Duodenal mucosa (tissue), 2 donors: ENCODE results near the gene BCL3.

Experiments used
- H3K27ac ChIP-seq: one replicate; pipeline ENCODE4 v1.7.0; 2013; ENCODE audit warnings: low read depth, low read length
- H3K27me3 ChIP-seq, 2 donors: one replicate each; pipeline ENCODE4 v1.7.0; 2013; ENCODE audit warnings: low read length in 2 of 2, control low read depth in 1 of 2; ENCODE audit not compliant: insufficient read depth in 2 of 2, control insufficient read depth in 1 of 2
- H3K36me3 ChIP-seq, 2 donors: one replicate each; pipeline ENCODE4 v1.7.0; 2013; ENCODE audit warnings: low read length in 2 of 2, control low read depth in 1 of 2; ENCODE audit not compliant: insufficient read depth in 2 of 2, control insufficient read depth in 1 of 2
- H3K4me1 ChIP-seq, 2 donors: one replicate each; pipeline ENCODE4 v1.7.0; 2013; ENCODE audit warnings: low read length in 2 of 2, control low read depth in 1 of 2; ENCODE audit not compliant: insufficient read depth in 2 of 2, control insufficient read depth in 1 of 2
- H3K4me3 ChIP-seq, 2 donors: one replicate each; pipeline ENCODE4 v1.7.0; 2013; ENCODE audit warnings: low read length in 2 of 2, low read depth in 1 of 2
- H3K9ac ChIP-seq, 2 donors: one replicate each; pipeline ENCODE4 v1.7.0; 2013; ENCODE audit warnings: low read length in 2 of 2, low read depth in 1 of 2
- H3K9me3 ChIP-seq, 2 donors: one replicate each; pipeline ENCODE4 v1.7.0; 2013; ENCODE audit warnings: low read length in 2 of 2, control low read depth in 1 of 2; ENCODE audit not compliant: control insufficient read depth in 1 of 2

The BCL3 gene

GRCh38 chr19:44783545-44783944 lies 35.0 kb downstream of the BCL3 start:
- no peaks in the 10 kb centered on the region for H3K27me3 ChIP-seq
- no peak overlapping the region for H3K27ac ChIP-seq
- H3K36me3 ChIP-seq, result peaks cover 0 to 37% of the 10 kb centered on the region in 2 donors
- H3K9me3 ChIP-seq, result no peaks in the 10 kb centered on the region
- H3K4me1 ChIP-seq, result peaks cover 6 to 20% of the 10 kb centered on the region in 2 donors
- no peak overlapping the region for H3K9ac ChIP-seq
- H3K4me3 ChIP-seq, result no peak overlapping the region

GRCh38 chr19:44785271-44785670 lies 36.8 kb downstream of the BCL3 start:
- Histone ChIP-seq H3K36me3 (peaks cover 0 to 49% of the 10 kb centered on the region in 2 donors), H3K4me3 (no peak overlapping the region), H3K9me3 (no peaks in the 10 kb centered on the region), H3K9ac (no peak overlapping the region), H3K27ac (no peak overlapping the region), H3K4me1 (peaks cover 6 to 8% of the 10 kb centered on the region in 2 donors), H3K27me3 (no peaks in the 10 kb centered on the region)

GRCh38 chr19:44785993-44786392 lies 37.5 kb downstream of the BCL3 start:
- no peaks in the 10 kb centered on the region for H3K27me3 ChIP-seq
- H3K4me1 ChIP-seq, result peaks cover 2 to 3% of the 10 kb centered on the region in 2 donors
- H3K4me3 ChIP-seq, result no peak overlapping the region
- no peak overlapping the region for H3K9ac ChIP-seq
- peaks cover 0 to 45% of the 10 kb centered on the region in 2 donors for H3K36me3 ChIP-seq
- H3K9me3 ChIP-seq, result no peaks in the 10 kb centered on the region
- no peak overlapping the region for H3K27ac ChIP-seq

DNA sequence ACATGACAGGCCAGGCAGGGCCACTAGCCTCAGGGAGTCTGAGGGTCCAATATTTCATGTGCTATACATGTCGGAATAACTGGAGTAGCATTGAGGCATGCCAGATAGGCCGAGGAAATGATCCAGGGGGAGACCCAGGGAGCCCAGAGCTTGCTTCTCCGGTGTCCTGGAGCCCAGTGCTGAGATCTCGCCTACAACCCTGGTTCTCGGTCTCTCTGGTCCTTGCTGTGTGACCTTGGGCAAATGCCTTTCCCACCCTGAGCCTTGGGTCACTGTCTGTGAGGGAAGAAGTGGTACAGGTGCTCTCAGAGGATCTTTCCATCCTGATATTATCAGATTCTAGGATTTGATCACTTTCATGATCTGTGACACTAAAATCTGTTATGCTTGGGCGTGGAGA lies 40.5 kb downstream of the BCL3 start:
- H3K4me1 ChIP-seq, result no peaks in the 10 kb centered on the region
- H3K27ac ChIP-seq, result no peak overlapping the region
- peaks cover 6 to 54% of the 10 kb centered on the region in 2 donors for H3K36me3 ChIP-seq

GRCh38 chr19:44789943-44790483 lies 41.5 kb downstream of the BCL3 start:
- H3K36me3 ChIP-seq, result peaks cover 6 to 57% of the 10 kb centered on the region in 2 donors

More for the DNA sequence above, 40.5 kb downstream of the BCL3 start:
- H3K9me3 ChIP-seq, result no peaks in the 10 kb centered on the region
- H3K4me3 ChIP-seq, result no peak overlapping the region
- H3K9ac ChIP-seq, result no peak overlapping the region
- no peaks in the 10 kb centered on the region for H3K27me3 ChIP-seq

DNA sequence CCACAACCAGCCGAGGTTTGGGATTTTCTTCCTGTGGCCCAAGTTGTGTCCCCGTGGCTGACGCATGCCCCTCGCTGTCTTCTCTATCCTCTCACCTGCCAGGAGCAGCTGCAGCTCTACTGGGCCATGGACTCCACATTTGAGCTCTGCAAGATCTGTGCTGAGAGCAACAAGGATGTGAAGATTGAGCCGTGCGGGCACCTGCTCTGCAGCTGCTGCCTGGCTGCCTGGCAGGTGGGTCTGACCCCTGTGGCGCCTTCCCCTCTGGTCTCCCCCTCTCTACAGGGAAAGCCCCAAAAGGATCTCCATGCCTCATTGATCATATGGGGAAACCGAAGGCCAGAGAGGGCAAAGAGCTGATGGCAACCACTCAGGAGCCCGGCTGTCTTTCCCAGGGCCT lies 43.8 kb downstream of the BCL3 start:
- no peaks in the 10 kb centered on the region for H3K9me3 ChIP-seq

More at GRCh38 chr19:44789943-44790483, 41.5 kb downstream of the BCL3 start:
- Histone ChIP-seq H3K9me3 (no peaks in the 10 kb centered on the region), H3K27me3 (no peaks in the 10 kb centered on the region), H3K9ac (no peak overlapping the region), H3K27ac (no peak overlapping the region), H3K4me1 (no peaks in the 10 kb centered on the region), H3K4me3 (no peak overlapping the region)

DNA sequence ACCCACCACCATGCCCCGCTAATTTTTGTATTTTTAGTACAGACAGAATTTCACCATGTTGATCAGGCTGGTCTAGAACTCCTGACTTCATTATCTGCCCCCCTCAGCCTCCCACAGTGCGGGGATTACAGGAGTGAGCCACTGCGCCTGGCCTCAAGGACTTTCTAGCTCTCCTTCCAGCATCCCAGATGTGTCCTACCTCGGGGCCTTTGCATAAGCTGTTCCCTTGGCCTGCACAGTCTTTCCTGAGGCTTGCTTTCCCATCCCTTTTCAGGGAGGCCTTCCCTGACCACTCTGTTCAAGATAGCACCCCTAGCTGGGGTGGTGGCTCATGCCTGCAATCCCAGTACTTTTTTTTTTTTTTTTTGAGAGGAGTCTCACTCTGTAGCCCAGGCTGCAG lies 46.1 kb downstream of the BCL3 start:
- H3K9ac ChIP-seq, result no peak overlapping the region
- H3K27me3 ChIP-seq, result no peaks in the 10 kb centered on the region
- H3K27ac ChIP-seq, result no peak overlapping the region
- peaks cover 6 to 55% of the 10 kb centered on the region in 2 donors for H3K36me3 ChIP-seq
- no peaks in the 10 kb centered on the region for H3K4me1 ChIP-seq
- no peaks in the 10 kb centered on the region for H3K9me3 ChIP-seq
- H3K4me3 ChIP-seq, result no peak overlapping the region

More for the DNA sequence above, 43.8 kb downstream of the BCL3 start:
- Histone ChIP-seq H3K4me3 (no peak overlapping the region), H3K9ac (no peak overlapping the region), H3K4me1 (no peaks in the 10 kb centered on the region), H3K27me3 (no peaks in the 10 kb centered on the region), H3K27ac (no peak overlapping the region), H3K36me3 (peaks cover 6 to 55% of the 10 kb centered on the region in 2 donors)

GRCh38 chr19:44795398-44795987 lies 47.0 kb downstream of the BCL3 start:
- no peak overlapping the region for H3K9ac ChIP-seq
- no peak overlapping the region for H3K27ac ChIP-seq
- H3K36me3 ChIP-seq, result peaks cover 6 to 50% of the 10 kb centered on the region in 2 donors

DNA sequence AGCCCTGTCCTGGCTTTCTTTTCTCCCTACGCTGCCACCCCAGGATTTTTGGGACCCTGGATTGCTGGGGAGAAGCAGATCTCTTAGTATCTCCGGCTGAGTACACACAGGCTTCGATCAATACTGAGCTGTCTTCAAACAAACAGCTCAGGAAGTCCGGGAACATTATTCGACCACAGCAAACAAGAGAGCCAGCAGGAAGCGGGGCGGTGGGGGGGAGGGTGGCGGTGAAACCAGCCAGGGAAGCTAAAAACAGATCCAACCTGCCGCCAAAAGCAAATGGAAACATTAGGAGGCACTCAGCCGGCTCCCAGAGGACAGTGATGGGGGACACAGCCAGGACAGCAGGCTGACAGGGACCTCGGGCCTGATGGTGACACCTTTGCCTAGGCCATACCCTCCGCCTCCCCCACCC lies 48.2 kb downstream of the BCL3 start:
- H3K9me3 ChIP-seq, result no peaks in the 10 kb centered on the region
- H3K27me3 ChIP-seq, result no peaks in the 10 kb centered on the region
- peaks cover 6% of the 10 kb centered on the region in 2 donors for H3K4me1 ChIP-seq
- no peak overlapping the region for H3K9ac ChIP-seq
- H3K4me3 ChIP-seq, result no peak overlapping the region
- no peak overlapping the region for H3K27ac ChIP-seq
- H3K36me3 ChIP-seq, result peaks cover 6 to 50% of the 10 kb centered on the region in 2 donors

More at GRCh38 chr19:44795398-44795987, 47.0 kb downstream of the BCL3 start:
- Histone ChIP-seq H3K4me3 (no peak overlapping the region), H3K4me1 (peaks cover 6% of the 10 kb centered on the region in 2 donors), H3K9me3 (no peaks in the 10 kb centered on the region), H3K27me3 (no peaks in the 10 kb centered on the region)

DNA sequence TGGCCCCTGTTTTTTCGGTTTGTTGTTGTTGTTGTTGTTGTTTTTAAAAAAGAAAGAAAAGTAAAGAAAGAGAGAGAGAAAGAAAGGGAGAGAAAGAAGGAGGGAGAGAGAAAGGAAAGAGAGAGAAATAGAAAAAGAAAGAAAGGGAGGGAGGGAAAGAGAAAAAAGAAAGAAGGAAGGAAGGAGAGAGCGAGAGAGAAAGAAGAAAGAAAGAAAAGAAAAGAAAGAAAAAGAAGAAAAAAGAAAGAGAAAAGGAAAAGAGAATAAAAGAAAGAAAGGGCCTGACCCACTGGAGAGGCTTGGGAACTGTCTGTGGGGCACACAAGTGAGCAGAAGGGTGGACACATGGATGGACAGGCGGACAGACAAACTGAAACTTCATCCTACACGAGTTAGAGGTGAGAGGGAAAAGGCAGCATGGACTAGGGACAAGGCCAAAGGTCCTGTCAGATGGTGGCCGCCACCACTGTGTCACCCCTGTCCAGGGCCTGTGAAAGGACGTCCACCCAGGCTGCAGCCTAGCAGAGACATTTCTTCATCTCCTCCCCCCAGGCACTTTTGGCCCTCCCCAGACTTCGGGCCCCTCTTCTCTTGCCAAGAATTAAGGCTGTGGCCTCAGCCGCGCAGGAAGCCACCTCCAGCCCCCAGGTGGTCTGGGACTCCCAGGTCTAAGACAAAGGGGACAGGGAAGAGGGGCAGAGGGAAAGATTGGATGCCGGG lies 51.3 kb downstream of the BCL3 start:
- no peak overlapping the region for H3K27ac ChIP-seq

More for the DNA sequence above, 51.3 kb downstream of the BCL3 start:
- Histone ChIP-seq H3K9me3 (peaks cover 0 to 3% of the 10 kb centered on the region in 2 donors), H3K36me3 (peaks cover 5 to 41% of the 10 kb centered on the region in 2 donors), H3K27me3 (no peaks in the 10 kb centered on the region), H3K4me3 (no peak overlapping the region), H3K9ac (no peak overlapping the region), H3K4me1 (peaks cover 6% of the 10 kb centered on the region in 2 donors)
